GM12878 (cell line): ENCODE results near the gene FAM163B. TPM values are rescaled to one million over a fixed set of nuclear protein-coding genes. Genes with fewer than 3 reads are reported as not detected.

Experiments
- ATAC-seq: fragments of 200-7000 bp; cut with Tn5 transposase; 3 replicates; pipeline ENCODE4 v1.9.1; 2020; ENCODE audit warnings: mild to moderate bottlenecking, moderate library complexity
- BruUV-seq: library from RNA; stranded (reverse); fragments of 400-500 nt; replicated peaks from 2 replicates; lab custom pipeline; 2021; lab: Mats Ljungman, UMichigan
- CTCF ChIA-PET: fragments of 300-600 bp; sonication (Branson Sonifier 250); formaldehyde crosslinking; extraction: SDS; loops from one replicate; lab custom pipeline; 2021; ENCODE audit warnings: inconsistent platforms; lab: Yijun Ruan, JAX
- POLR2A ChIA-PET: fragments of 350-600 bp; formaldehyde crosslinking; extraction: SDS; loops from one replicate; lab custom pipeline; 2021; ENCODE audit warnings: inconsistent platforms; lab: Charles Lee
- RAD21 ChIA-PET: fragments of 300-600 bp; sonication (Branson Sonifier 250); formaldehyde crosslinking; loops from one replicate; lab custom pipeline; 2023; ENCODE audit warnings: antibody characterized with exemption; ENCODE audit not compliant: unreplicated experiment; lab: Charles Lee
- SMC1A ChIA-PET: fragments of 300-600 bp; sonication (Branson Sonifier 250); formaldehyde crosslinking; loops from one replicate; lab custom pipeline; 2023; ENCODE audit not compliant: unreplicated experiment, uncharacterized antibody; lab: Charles Lee
- DNase-seq: peaks from one replicate; pipeline ENCODE4 v3.0.0-alpha.2; 2011; ENCODE audit warnings: low read depth, low spot score
- FAIRE-seq: peaks from 3 replicates; lab custom pipeline; 2011; peaks lifted over from hg19 to GRCh38; lab: Jason Lieb, UNC
- H2AFZ ChIP-seq: 2 replicates; pipeline ENCODE4 v1.6.0; 2011; ENCODE audit warnings: low read depth, low read length, control low read depth; ENCODE audit not compliant: control insufficient read depth
- H3K27ac ChIP-seq: 2 replicates; pipeline ENCODE4 v1.5.1; 2011; ENCODE audit warnings: control low read depth; ENCODE audit not compliant: control insufficient read depth, insufficient read depth
- H3K27me3 ChIP-seq, 2 experiments: replicated peaks in 1 of 2; 2 replicates each; pipeline versions ENCODE4 v1.6.0 to v1.6.1; 2011; ENCODE audit warnings: low read length in 1 of 2; ENCODE audit not compliant: control insufficient read depth in 2 of 2, insufficient read depth in 2 of 2
- H3K36me3 ChIP-seq, 2 experiments: 2 replicates each; pipeline ENCODE4 v1.5.1; 2011; ENCODE audit warnings: low read length in 1 of 2; ENCODE audit not compliant: control insufficient read depth in 2 of 2, insufficient read depth in 2 of 2
- H3K4me1 ChIP-seq: 2 replicates; pipeline ENCODE4 v1.6.1; 2011; ENCODE audit warnings: mild to moderate bottlenecking, low read length, moderate library complexity, mixed read lengths; ENCODE audit not compliant: control insufficient read depth, insufficient read depth
- H3K4me2 ChIP-seq: 2 replicates; pipeline ENCODE4 v1.6.0; 2011; ENCODE audit warnings: control low read depth; ENCODE audit not compliant: control insufficient read depth, insufficient read depth
- H3K4me3 ChIP-seq: fragments of 200-600 bp; sonication (generic); 2 replicates; pipeline ENCODE4 v1.5.1; 2016
- H3K79me2 ChIP-seq: 2 replicates; pipeline ENCODE4 v1.6.0; 2011; ENCODE audit warnings: low read length; ENCODE audit not compliant: control insufficient read depth, insufficient read depth
- H3K9ac ChIP-seq: 2 replicates; pipeline ENCODE4 v1.8.0; 2011; ENCODE audit warnings: low read length, control low read depth, mixed read lengths; ENCODE audit not compliant: control insufficient read depth, insufficient read depth
- H3K9me3 ChIP-seq: replicated peaks from 3 replicates; pipeline ENCODE4 v1.5.1; 2011; ENCODE audit warnings: mild to moderate bottlenecking, low read length; ENCODE audit not compliant: control insufficient read depth, insufficient read depth
- H4K20me1 ChIP-seq: 2 replicates; pipeline ENCODE4 v1.6.0; 2011; ENCODE audit not compliant: control insufficient read depth, insufficient read depth
- CTCF ChIP-seq, 3 experiments: IDR thresholded peaks in 2 of 3; conservative IDR thresholded peaks in 1 of 3; 2 replicates each; pipeline ENCODE4 v1.5.1; 2011; ENCODE audit warnings: low read depth in 3 of 3, low read length in 3 of 3, mild to moderate bottlenecking in 3 of 3, control low read depth in 2 of 3, moderate library complexity in 2 of 3, inconsistent platforms in 1 of 3, mixed read lengths in 1 of 3; ENCODE audit not compliant: control insufficient read depth in 2 of 3, insufficient read depth in 1 of 3; ENCODE audit errors: extremely low read depth in 1 of 3
- CUX1 ChIP-seq: IDR thresholded peaks from 2 replicates; pipeline ENCODE4 v1.6.1; 2012; ENCODE audit warnings: improper control_type of control experiment, low read depth, low read length; ENCODE audit not compliant: insufficient replicate concordance
- ETV6 ChIP-seq, 2 experiments: fragments of 450-650 bp in 1 of 2; IDR thresholded peaks in 1 of 2; conservative IDR thresholded peaks in 1 of 2; 2 replicates each; pipeline ENCODE4 v1.6.1; 2014; ENCODE audit warnings: antibody characterized with exemption in 1 of 2, borderline replicate concordance in 1 of 2, low read depth in 1 of 2, mild to moderate bottlenecking in 1 of 2, moderate library complexity in 1 of 2
- NFXL1 ChIP-seq: fragments of 450-650 bp; IDR thresholded peaks from 2 replicates; pipeline ENCODE4 v1.6.1; 2017; ENCODE audit warnings: antibody characterized with exemption, mild to moderate bottlenecking, borderline replicate concordance
- POLR2A ChIP-seq: IDR thresholded peaks from 2 replicates; pipeline ENCODE4 v1.6.1; 2011; ENCODE audit warnings: low read depth, mild to moderate bottlenecking, low read length
- RELB ChIP-seq: fragments of 450-650 bp; IDR thresholded peaks from 2 replicates; pipeline ENCODE4 v1.6.1; 2017; ENCODE audit warnings: low read depth, mild to moderate bottlenecking, moderate library complexity
- ZNF207 ChIP-seq: fragments of 450-650 bp; IDR thresholded peaks from 2 replicates; pipeline ENCODE4 v1.6.1; 2014; ENCODE audit warnings: antibody characterized with exemption, mild to moderate bottlenecking, borderline replicate concordance
- WGBS: methylation state at CpG from one replicate; pipeline ENCODE4 v1.1.6; 2016; ENCODE audit warnings: low lambda C conversion rate; ENCODE audit not compliant: insufficient replicate concordance, insufficient coverage; ENCODE audit errors: missing lambda C conversion rate; 5-methylcytosine and 5-hydroxymethylcytosine counted together
- in situ Hi-C: fragments of 300-500 bp; cut with MboI; formaldehyde crosslinking; loops from 9 replicates; pipeline ENCODE4 v1.14.3; 2018; ENCODE audit warnings: mixed read lengths
- intact Hi-C: fragments of 100-400 bp; cut with micrococcal nuclease; formaldehyde crosslinking; loops from one replicate; pipeline ENCODE4 v1.14.2; 2022; ENCODE audit not compliant: unreplicated experiment
- polyA plus RNA-seq, 11 experiments: library from polyadenylated mRNA; depleted of rRNA in 4 of 11; unstranded in 6 of 11; stranded (reverse) in 5 of 11; fragments of >200 nt; fragmentation: Nextera tagmentation in 4 of 11; fragmentation: Illumina TruSeq in 1 of 11; extraction: Ambion mirVana in 4 of 11; extraction: Trizol in 1 of 11; gene quantifications; 1 replicate in 1 of 11; 2 replicates in 10 of 11; pipeline versions ENCODE4 v1.2.1 to v1.2.3, GENCODE V29; 2011 to 2016; ENCODE audit warnings: inconsistent platforms in 2 of 11, missing spikeins in 2 of 11, low read depth in 1 of 11
- total RNA-seq, 4 experiments: library from RNA; depleted of rRNA in 3 of 4; stranded (reverse); fragments of >200 nt in 3 of 4; fragmentation: Illumina TruSeq in 1 of 4; extraction: Trizol in 1 of 4; gene quantifications; 2 replicates each; pipeline versions ENCODE4 v1.2.1 to v1.2.3, GENCODE V29; 2013 to 2021

The FAM163B gene
- total and polyA plus RNA-seq, 10 of the 15 experiments (the other 5 are each of a cell fraction or from before 2014, with no cell fraction given) = not detected

GRCh38 chr9:133575186-133576030 lies 33.8 kb downstream of the FAM163B start:
- H3K4me1 ChIP-seq = no peaks in the 10 kb centered on the region; the same call in 1 of the 2 replicates
- TF ChIP-seq CTCF (IDR thresholded peaks at IDR 0.05 in 2 of 3, conservative IDR thresholded peaks at IDR 0.05 in 1 of 3; ENCODE audit: control insufficient read depth in 2 of 3, extremely low read depth in 1 of 3, insufficient read depth in 1 of 3, low read depth in 3 of 3, low read length in 3 of 3) (no peak), POLR2A (no peak), ETV6 (conservative IDR thresholded peaks at IDR 0.05 in 1 of 2, IDR thresholded peaks at IDR 0.05 in 1 of 2; ENCODE audit: borderline replicate concordance in 1 of 2, low read depth in 1 of 2) (no peak), CUX1 (no peak), NFXL1 (no peak), RELB (no peak), ZNF207 (no peak)
- TF ChIP-seq, all 136 proteins: peak for 0
- no peak for DNase-seq
- ChIA-PET RAD21 (no interaction called here), POLR2A (interaction anchor here (0.6 kb wide), 1 partner anchor 595 kb away, joined by 3 read pairs; no protein-coding TSS in a partner anchor), CTCF (interaction anchor here (0.8 to 1.2 kb wide), 2 partner anchors 17 to 35 kb away, joined by 3 to 4 read pairs; no protein-coding TSS in a partner anchor), SMC1A (no interaction called here)
- Histone ChIP-seq H3K4me3 (no peak overlapping the region), H3K9ac (no peak overlapping the region), H3K27ac (no peak overlapping the region), H3K79me2 (no peaks in the 10 kb centered on the region), H3K4me2 (no peak overlapping the region), H3K27me3 (peaks cover 9 to 13% of the 10 kb centered on the region in 2 experiments; a peak in 3 of 4 replicates), H2AFZ (no peak overlapping the region), H4K20me1 (no peaks in the 10 kb centered on the region; the same call in 1 of the 2 replicates), H3K9me3 (no peaks in the 10 kb centered on the region), H3K36me3 (no peaks in the 10 kb centered on the region)
- FAIRE-seq = no peak
- ATAC-seq = no peak
- no TSS peak for BruUV-seq
- intact Hi-C loops = no loop called here
- in situ Hi-C loops = no loop called here
- WGBS = 33% methylated on average over 28 of the region's 32 CpGs
